HepG2 (cell line): ENCODE measurements around the gene NFATC1. TPM values are rescaled to one million over a fixed set of nuclear protein-coding genes. Genes with fewer than 3 reads are reported as not detected.

Experiments
- ATAC-seq: fragments of 200-7000 bp; cut with Tn5 transposase; 3 replicates; pipeline ENCODE4 v1.9.1; 2020; ENCODE audit warnings: mild to moderate bottlenecking, moderate library complexity
- BruUV-seq: library from RNA; stranded (reverse); fragments of 400-500 nt; replicated peaks from 2 replicates; lab custom pipeline; 2021; lab: Mats Ljungman, UMichigan
- CTCF ChIA-PET: fragments of 300-600 bp; formaldehyde crosslinking; extraction: SDS; loops from one replicate; lab custom pipeline; 2021; ENCODE audit warnings: low total read pairs, inconsistent platforms, low intra/inter-chr PET ratio; lab: Yijun Ruan, JAX
- POLR2A ChIA-PET: fragments of 350-600 bp; sonication (Branson Sonifier 250); formaldehyde crosslinking; loops from one replicate; lab custom pipeline; 2020; ENCODE audit warnings: antibody characterized with exemption, inconsistent platforms; lab: Yijun Ruan, JAX
- DNase-seq: peaks from one replicate; pipeline ENCODE4 v3.0.0-alpha.2; 2015; ENCODE audit warnings: low spot score
- FAIRE-seq: peaks from 3 replicates; lab custom pipeline; 2011; peaks lifted over from hg19 to GRCh38; lab: Jason Lieb, UNC
- H2AFZ ChIP-seq: one replicate; pipeline ENCODE4 v1.6.1; 2011; ENCODE audit warnings: low read length, inconsistent platforms
- H3K27ac ChIP-seq: fragments of 300-600 bp; 3 replicates; pipeline ENCODE4 v1.8.0; 2011; ENCODE audit warnings: mixed run types, mild to moderate bottlenecking, mixed read lengths, low read length, inconsistent platforms; ENCODE audit not compliant: insufficient read depth; ENCODE audit errors: extremely low read length
- H3K27me3 ChIP-seq, 2 experiments: fragments of 200-600 bp in 1 of 2; 2 replicates in 1 of 2; 3 replicates in 1 of 2; pipeline versions ENCODE4 v1.6.0 to v1.8.0; 2011; ENCODE audit warnings: low read length in 2 of 2, mild to moderate bottlenecking in 2 of 2, moderate library complexity in 2 of 2, inconsistent platforms in 1 of 2; ENCODE audit not compliant: insufficient read depth in 2 of 2, control insufficient read depth in 1 of 2
- H3K36me3 ChIP-seq, 2 experiments: fragments of 200-600 bp in 1 of 2; replicated peaks in 1 of 2; 2 replicates in 1 of 2; 3 replicates in 1 of 2; pipeline versions ENCODE4 v1.5.1 to v1.8.0; 2011; ENCODE audit warnings: low read length in 2 of 2, inconsistent platforms in 1 of 2; ENCODE audit not compliant: insufficient read depth in 2 of 2, control insufficient read depth in 1 of 2
- H3K4me1 ChIP-seq: 2 replicates; pipeline ENCODE4 v1.5.1; 2012; ENCODE audit warnings: low read length, inconsistent platforms; ENCODE audit not compliant: insufficient read depth
- H3K4me2 ChIP-seq: 2 replicates; pipeline ENCODE4 v1.6.0; 2011; ENCODE audit warnings: low read depth, low read length, inconsistent platforms
- H3K4me3 ChIP-seq, 3 experiments: fragments of 200-600 bp in 1 of 3; sonication (generic), shearing (Covaris generic) in 1 of 3; replicated peaks in 1 of 3; 2 replicates each; pipeline ENCODE4 v1.5.1; 2011 to 2016; ENCODE audit warnings: low read length in 3 of 3, inconsistent platforms in 2 of 3, low read depth in 2 of 3, mild to moderate bottlenecking in 2 of 3, control low read depth in 1 of 3, mixed read lengths in 1 of 3; ENCODE audit not compliant: insufficient read depth in 1 of 3
- H3K79me2 ChIP-seq: one replicate; pipeline ENCODE4 v1.6.1; 2011; ENCODE audit warnings: low read length, inconsistent platforms; ENCODE audit not compliant: insufficient read depth
- H3K9ac ChIP-seq: 2 replicates; pipeline ENCODE4 v1.6.0; 2011; ENCODE audit warnings: mild to moderate bottlenecking, low read depth, low read length, inconsistent platforms; ENCODE audit not compliant: insufficient read depth
- H3K9me3 ChIP-seq: 2 replicates; pipeline ENCODE4 v1.5.1; 2012; ENCODE audit warnings: mild to moderate bottlenecking, low read length
- H4K20me1 ChIP-seq: 2 replicates; pipeline ENCODE4 v1.6.0; 2011; ENCODE audit warnings: inconsistent platforms, mild to moderate bottlenecking, low read length, moderate library complexity; ENCODE audit not compliant: insufficient read depth
- POLR2AphosphoS5 ChIP-seq: IDR thresholded peaks from 2 replicates; pipeline ENCODE4 v1.6.1; 2012; ENCODE audit warnings: low read depth, low read length
- RELA ChIP-seq: sonication (generic); formaldehyde crosslinking; IDR thresholded peaks from 2 replicates; pipeline ENCODE4 v1.4.0; 2020; ENCODE audit warnings: missing genetic modification reagents
- ZNF263 ChIP-seq: sonication (generic); formaldehyde crosslinking; IDR thresholded peaks from 2 replicates; pipeline ENCODE4 v1.4.0; 2020; ENCODE audit warnings: missing genetic modification reagents
- WGBS: methylation state at CpG from one replicate; pipeline ENCODE4 v1.1.6; 2017; ENCODE audit warnings: low lambda C conversion rate; 5-methylcytosine and 5-hydroxymethylcytosine counted together
- in situ Hi-C: cut with HindIII; loops from 2 replicates; pipeline ENCODE4 v1.10.0; 2017; ENCODE audit warnings: low pct_unique_long_range_greater_than_20kb; ENCODE audit not compliant: extremely low pct_ligation_motif_present
- intact Hi-C: fragments of 100-400 bp; cut with micrococcal nuclease; formaldehyde crosslinking; loops from one replicate; pipeline ENCODE4 v1.10.0; 2022; ENCODE audit not compliant: unreplicated experiment
- polyA plus RNA-seq, 8 experiments: library from polyadenylated mRNA; depleted of rRNA in 3 of 8; stranded (reverse) in 7 of 8; unstranded in 1 of 8; fragments of >200 nt; fragmentation: Illumina TruSeq in 4 of 8; extraction: Trizol in 4 of 8; gene quantifications; 2 replicates each; pipeline versions ENCODE4 v1.2.1 to v1.2.3, GENCODE V29; 2011 to 2016; ENCODE audit warnings: low read depth in 4 of 8, missing spikeins in 1 of 8, mixed read lengths in 1 of 8; ENCODE audit not compliant: insufficient read depth in 1 of 8
- total RNA-seq, 5 experiments: library from RNA; depleted of rRNA; stranded (reverse); fragments of >200 nt; fragmentation: Illumina TruSeq; extraction: Trizol; gene quantifications; 2 replicates each; pipeline ENCODE4 v1.2.3, GENCODE V29; 2016; ENCODE audit warnings: low read depth in 1 of 5
- TF ChIP-seq, protein P1 (sequence below): sonication (generic); formaldehyde crosslinking; IDR thresholded peaks from 2 replicates; pipeline ENCODE4; 2020; ENCODE audit warnings: missing genetic modification reagents, mild to moderate bottlenecking, borderline replicate concordance
- TF ChIP-seq, protein P2 (sequence below): sonication (generic); formaldehyde crosslinking; conservative IDR thresholded peaks from 2 replicates; pipeline ENCODE4 v1.4.0; 2020; ENCODE audit warnings: missing genetic modification reagents

NFATC1 gene
- total and polyA plus RNA-seq, 2 of the 13 experiments (the other 11 are each of a cell fraction or from before 2014, with no cell fraction given) = not detected

DNA sequence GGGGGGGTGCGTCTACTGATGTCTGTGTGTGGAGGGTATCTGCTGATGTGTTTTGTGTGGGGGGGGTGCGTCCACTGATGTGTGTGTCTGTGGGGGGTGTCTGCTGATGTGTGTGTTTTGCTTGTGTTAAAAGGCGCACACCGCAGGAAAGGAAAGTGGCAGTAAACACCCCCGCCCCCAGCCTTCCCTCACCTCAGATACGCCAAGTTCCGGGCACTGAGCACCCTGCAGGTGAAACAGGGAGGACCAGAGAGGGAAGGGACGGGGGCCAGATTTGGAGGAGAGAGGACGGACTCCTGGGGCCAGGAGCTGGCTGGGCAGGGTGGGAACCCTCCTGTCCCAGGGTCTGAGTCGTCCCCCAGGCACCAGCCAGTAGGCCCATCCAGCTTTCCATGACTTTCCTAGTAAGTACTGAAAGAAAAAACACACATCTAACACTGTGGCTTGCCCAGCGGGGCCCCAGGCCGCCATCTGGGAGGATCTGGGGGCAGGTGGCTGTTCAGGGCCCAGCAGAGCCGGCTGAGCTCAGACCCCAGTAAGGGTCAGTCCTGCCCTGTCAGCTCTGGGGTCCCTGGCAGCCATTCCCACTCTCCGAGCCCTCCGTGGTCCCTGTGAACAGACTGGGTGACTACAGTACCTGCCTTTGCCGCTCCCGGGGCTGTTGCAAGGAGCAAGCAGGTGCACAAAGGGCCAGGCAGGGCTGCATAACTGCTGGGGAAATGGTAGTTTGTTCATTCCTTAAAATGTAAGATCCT, 126.9 kb downstream of the NFATC1 start:
- TF ChIP-seq, protein P1, sequence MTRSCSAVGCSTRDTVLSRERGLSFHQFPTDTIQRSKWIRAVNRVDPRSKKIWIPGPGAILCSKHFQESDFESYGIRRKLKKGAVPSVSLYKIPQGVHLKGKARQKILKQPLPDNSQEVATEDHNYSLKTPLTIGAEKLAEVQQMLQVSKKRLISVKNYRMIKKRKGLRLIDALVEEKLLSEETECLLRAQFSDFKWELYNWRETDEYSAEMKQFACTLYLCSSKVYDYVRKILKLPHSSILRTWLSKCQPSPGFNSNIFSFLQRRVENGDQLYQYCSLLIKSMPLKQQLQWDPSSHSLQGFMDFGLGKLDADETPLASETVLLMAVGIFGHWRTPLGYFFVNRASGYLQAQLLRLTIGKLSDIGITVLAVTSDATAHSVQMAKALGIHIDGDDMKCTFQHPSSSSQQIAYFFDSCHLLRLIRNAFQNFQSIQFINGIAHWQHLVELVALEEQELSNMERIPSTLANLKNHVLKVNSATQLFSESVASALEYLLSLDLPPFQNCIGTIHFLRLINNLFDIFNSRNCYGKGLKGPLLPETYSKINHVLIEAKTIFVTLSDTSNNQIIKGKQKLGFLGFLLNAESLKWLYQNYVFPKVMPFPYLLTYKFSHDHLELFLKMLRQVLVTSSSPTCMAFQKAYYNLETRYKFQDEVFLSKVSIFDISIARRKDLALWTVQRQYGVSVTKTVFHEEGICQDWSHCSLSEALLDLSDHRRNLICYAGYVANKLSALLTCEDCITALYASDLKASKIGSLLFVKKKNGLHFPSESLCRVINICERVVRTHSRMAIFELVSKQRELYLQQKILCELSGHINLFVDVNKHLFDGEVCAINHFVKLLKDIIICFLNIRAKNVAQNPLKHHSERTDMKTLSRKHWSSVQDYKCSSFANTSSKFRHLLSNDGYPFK (CRISPR knock-in tag) = no peak
- TF ChIP-seq POLR2AphosphoS5 (no peak), RELA (CRISPR knock-in tag) (no peak), ZNF263 (CRISPR knock-in tag) (0 out of 2 replicates have a peak, but pooled peaks have one; percentile 13)
- TF ChIP-seq, protein P2, sequence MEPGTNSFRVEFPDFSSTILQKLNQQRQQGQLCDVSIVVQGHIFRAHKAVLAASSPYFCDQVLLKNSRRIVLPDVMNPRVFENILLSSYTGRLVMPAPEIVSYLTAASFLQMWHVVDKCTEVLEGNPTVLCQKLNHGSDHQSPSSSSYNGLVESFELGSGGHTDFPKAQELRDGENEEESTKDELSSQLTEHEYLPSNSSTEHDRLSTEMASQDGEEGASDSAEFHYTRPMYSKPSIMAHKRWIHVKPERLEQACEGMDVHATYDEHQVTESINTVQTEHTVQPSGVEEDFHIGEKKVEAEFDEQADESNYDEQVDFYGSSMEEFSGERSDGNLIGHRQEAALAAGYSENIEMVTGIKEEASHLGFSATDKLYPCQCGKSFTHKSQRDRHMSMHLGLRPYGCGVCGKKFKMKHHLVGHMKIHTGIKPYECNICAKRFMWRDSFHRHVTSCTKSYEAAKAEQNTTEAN (CRISPR knock-in tag) = no peak
- H3K4me1 ChIP-seq = no peaks in the 10 kb centered on the region
- H2AFZ ChIP-seq = no peak overlapping the region
- ChIA-PET CTCF (no interaction called here), POLR2A (no interaction called here)
- H3K4me2 ChIP-seq = no peak overlapping the region
- peak; percentile 22; the same call in 1 of the 3 replicates for ATAC-seq
- FAIRE-seq = no peak
- intact Hi-C loops = no loop called here
- no peak overlapping the region for H3K27ac ChIP-seq
- in situ Hi-C loops = no loop called here
- H3K4me3 ChIP-seq = no peak overlapping the region
- DNase-seq = no peak
- H3K9ac ChIP-seq = no peak overlapping the region
- peaks cover 2 to 40% of the 10 kb centered on the region in 2 experiments for H3K27me3 ChIP-seq
- no peaks in the 10 kb centered on the region for H3K9me3 ChIP-seq
- H3K79me2 ChIP-seq = no peaks in the 10 kb centered on the region
- no TSS peak for BruUV-seq
- no peaks in the 10 kb centered on the region for H3K36me3 ChIP-seq
- 39% methylated on average over 8 of the region's 17 CpGs for WGBS
- no peaks in the 10 kb centered on the region for H4K20me1 ChIP-seq
